SKM-1 (cell line): Measurements from ENCODE around the gene RAB5A.
"Not testable (repeated sequence)": the region's sequence is repeated elsewhere in the genome, so short reads cannot be mapped to it uniquely, and the experiment has no call there.

Experiments used
- DNase-seq: peaks from one replicate; lab custom pipeline; 2025; ENCODE audit not compliant: unreplicated experiment; lab: John Stamatoyannopoulos, UW

RAB5A gene

GRCh38 chr3:20023623-20024405, 76.9 kb downstream of the RAB5A start:
- peak; percentile 27 for DNase-seq

GRCh38 chr3:20027136-20027535, 80.2 kb downstream of the RAB5A start:
- no peak for DNase-seq

- DNase-seq: no peak
These were observed 82.0 kb downstream of the RAB5A start for GRCh38 chr3:20028905-20029331.

- DNase-seq: not testable (repeated sequence)
These were observed 85.0 kb downstream of the RAB5A start for GRCh38 chr3:20031939-20032338.
